Measurements from ENCODE around the gene ADAM15.

The ADAM15 gene

GRCh38 chr1:155069551-155070157 lies 18.5 kb downstream of the ADAM15 start (continued):
- TF ChIP-seq ZNF704 (tag by site-specific recombination; IDR thresholded peaks at IDR 0.05), result no peak
- TF ChIP-seq ZNF26 (tag by site-specific recombination; IDR thresholded peaks at IDR 0.05), result no peak
- no peak for TF ChIP-seq ZNF629 (tag by site-specific recombination; IDR thresholded peaks at IDR 0.05)
- TF ChIP-seq ZNF398 (tag by site-specific recombination; IDR thresholded peaks at IDR 0.05), result peak; percentile 35; the same call in 1 of the 2 replicates
- no peak for TF ChIP-seq ZSCAN5A (tag by site-specific recombination; IDR thresholded peaks at IDR 0.05)
- TF ChIP-seq ZNF324 (tag by site-specific recombination; IDR thresholded peaks at IDR 0.05), result no peak
- peak; percentile 62 for TF ChIP-seq ZNF513 (tag by site-specific recombination; IDR thresholded peaks at IDR 0.05)
- TF ChIP-seq ZNF112 (tag by site-specific recombination; IDR thresholded peaks at IDR 0.05), result no peak
- TF ChIP-seq ZNF692 (tag by site-specific recombination; IDR thresholded peaks at IDR 0.05), result 0 out of 2 replicates have a peak, but pooled peaks have one; percentile 28
- TF ChIP-seq ZNF394 (tag by site-specific recombination; IDR thresholded peaks at IDR 0.05; ENCODE audit: borderline replicate concordance), result no peak
- peak; percentile 50 for TF ChIP-seq SP2 (tag by site-specific recombination; IDR thresholded peaks at IDR 0.05)
- no peak for TF ChIP-seq ZNF280D (tag by site-specific recombination; IDR thresholded peaks at IDR 0.05)
- no peak for TF ChIP-seq AEBP2 (tag by site-specific recombination; IDR thresholded peaks at IDR 0.05; ENCODE audit: borderline replicate concordance)
- TF ChIP-seq SCRT2 (tag by site-specific recombination; IDR thresholded peaks at IDR 0.05), result no peak
- no peak for TF ChIP-seq ZNF48 (tag by site-specific recombination; IDR thresholded peaks at IDR 0.05)
- no peak for TF ChIP-seq YY2 (tag by site-specific recombination; IDR thresholded peaks at IDR 0.05)
- peak; percentile 93 for TF ChIP-seq TCF7L2 (IDR thresholded peaks at IDR 0.05; ENCODE audit: borderline replicate concordance, low read depth, low read length)
- TF ChIP-seq ZNF580 (tag by site-specific recombination; IDR thresholded peaks at IDR 0.05), result no peak
- no peak for TF ChIP-seq IKZF3 (tag by site-specific recombination; IDR thresholded peaks at IDR 0.05)
- no peak; the same call in 1 of the 2 replicates for TF ChIP-seq PATZ1 (tag by site-specific recombination; IDR thresholded peaks at IDR 0.05)

Data from HEK293 (cell line).